Measurements from ENCODE around the gene GOLGA2.

The GOLGA2 gene

DNA sequence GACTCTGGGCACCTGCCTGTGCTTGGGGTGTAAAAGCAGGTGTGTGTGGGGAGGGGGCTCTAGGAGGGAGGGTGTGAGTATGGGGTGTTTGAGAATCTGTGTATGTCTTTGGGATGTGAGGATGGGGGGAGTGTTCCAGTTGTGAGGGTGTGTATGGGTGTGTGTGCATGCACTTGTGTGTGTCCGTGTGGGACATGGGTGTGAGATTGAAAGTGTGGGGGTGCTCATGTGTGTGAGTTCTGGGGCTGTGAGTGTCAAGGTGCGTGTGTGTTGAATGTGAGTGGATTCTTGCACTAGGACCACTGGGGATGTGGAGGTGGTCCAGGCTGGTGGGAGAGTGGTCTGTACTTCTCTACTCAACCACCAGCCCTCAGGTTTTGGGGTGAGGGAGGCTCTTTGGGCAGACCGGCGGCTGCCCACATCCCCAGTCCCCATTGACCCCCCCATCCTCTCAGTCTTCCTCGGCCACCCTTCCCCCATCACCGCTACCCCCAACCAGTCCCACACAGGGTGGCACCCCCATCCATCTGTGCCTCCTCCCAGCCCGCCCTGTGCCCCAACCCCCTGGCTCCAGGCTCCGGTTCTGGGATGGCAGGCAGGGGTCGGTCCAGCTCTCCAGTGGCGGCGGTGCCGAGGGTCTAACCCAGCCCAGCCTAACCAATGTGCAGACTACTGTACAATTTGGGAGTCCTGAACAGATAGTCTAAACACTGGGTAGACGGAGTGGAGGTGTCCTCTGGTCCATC lies 31.5 kb downstream of the GOLGA2 start:
- peak overlapping the region; percentile 60 for H2AK5ac ChIP-seq (ENCODE audit: low read depth, low read length)
- H2BK5ac ChIP-seq (ENCODE audit: low read length), result no peak overlapping the region
- H3K23ac ChIP-seq (ENCODE audit: low read depth, low read length, poor library complexity), result peak overlapping the region; percentile 75
- DNase-seq (ENCODE audit: low spot score), result no peak
- no peaks in the 10 kb centered on the region for H3K79me1 ChIP-seq (ENCODE audit: low read depth, low read length)
- no peak overlapping the region for H2BK12ac ChIP-seq (ENCODE audit: low read length)
- no peaks in the 10 kb centered on the region for H3K27me3 ChIP-seq (ENCODE audit: control insufficient read depth in 3 of 3, insufficient read depth in 3 of 3, low read depth in 1 of 3, low read length in 3 of 3)
- H3K18ac ChIP-seq (ENCODE audit: low read length), result peak overlapping the region; percentile 83
- H3K4me2 ChIP-seq (ENCODE audit: insufficient read depth, low read length, poor library complexity, severe bottlenecking), result no peak overlapping the region
- H3K36me3 ChIP-seq (replicated peaks in 1 of 2; ENCODE audit: control insufficient read depth in 2 of 2, insufficient read depth in 2 of 2, low read length in 2 of 2), result peaks cover 28 to 32% of the 10 kb centered on the region in 2 donors
- no peak overlapping the region for H2BK120ac ChIP-seq (ENCODE audit: low read depth, low read length)
- H3K27ac ChIP-seq (replicated peaks; ENCODE audit: low read length), result no peak overlapping the region
- H4K8ac ChIP-seq (ENCODE audit: low read depth, low read length), result no peak overlapping the region
- no peak overlapping the region for H2BK15ac ChIP-seq (ENCODE audit: low read length)
- peak overlapping the region; percentile 67 for H2AFZ ChIP-seq (ENCODE audit: low read length)
- WGBS, 2 donors (ENCODE audit: extremely low coverage in 2 of 2, insufficient read length in 2 of 2, insufficient replicate concordance in 1 of 2), result no CpG with 5 or more reads among the region's 13 CpGs
- H3K4me1 ChIP-seq (ENCODE audit: control insufficient read depth in 2 of 2, insufficient read depth in 1 of 2, low read depth in 1 of 2, low read length in 2 of 2), result peaks cover 15 to 25% of the 10 kb centered on the region in 2 donors
- H3K4ac ChIP-seq (ENCODE audit: low read length), result no peak overlapping the region
- no peak overlapping the region for H3K14ac ChIP-seq (ENCODE audit: low read length)
- H3K4me3 ChIP-seq (ENCODE audit: low read length in 2 of 2), result peak overlapping the region in 1 of 2 donors; percentile 5
- peaks cover 0 to 1% of the 10 kb centered on the region in 2 donors for H3K9me3 ChIP-seq (replicated peaks in 1 of 2; ENCODE audit: control insufficient read depth in 2 of 2, insufficient read depth in 1 of 2, low read depth in 1 of 2, low read length in 2 of 2)
- H3K9ac ChIP-seq (ENCODE audit: low read depth, low read length, poor library complexity), result peak overlapping the region; percentile 63
- no peak overlapping the region for H4K91ac ChIP-seq (ENCODE audit: low read depth, low read length, poor library complexity)

GRCh38 chr9:128243215-128244018 lies 32.4 kb downstream of the GOLGA2 start:
- WGBS, 2 donors (ENCODE audit: extremely low coverage in 2 of 2, insufficient read length in 2 of 2, insufficient replicate concordance in 1 of 2), result no CpG with 5 or more reads among the region's 13 CpGs
- no peak for DNase-seq (ENCODE audit: low spot score)
- no peak overlapping the region for H2AFZ ChIP-seq (ENCODE audit: low read length)
- no peak overlapping the region for H3K14ac ChIP-seq (ENCODE audit: low read length)
- peaks cover 29 to 33% of the 10 kb centered on the region in 2 donors for H3K36me3 ChIP-seq (replicated peaks in 1 of 2; ENCODE audit: control insufficient read depth in 2 of 2, insufficient read depth in 2 of 2, low read length in 2 of 2)
- no peak overlapping the region for H2BK120ac ChIP-seq (ENCODE audit: low read depth, low read length)
- no peaks in the 10 kb centered on the region for H3K9me3 ChIP-seq (replicated peaks in 1 of 2; ENCODE audit: control insufficient read depth in 2 of 2, insufficient read depth in 1 of 2, low read depth in 1 of 2, low read length in 2 of 2)
- H4K8ac ChIP-seq (ENCODE audit: low read depth, low read length), result no peak overlapping the region
- peak overlapping the region; percentile 43 for H2AK5ac ChIP-seq (ENCODE audit: low read depth, low read length)
- no peaks in the 10 kb centered on the region for H3K79me1 ChIP-seq (ENCODE audit: low read depth, low read length)
- H3K4ac ChIP-seq (ENCODE audit: low read length), result no peak overlapping the region
- no peak overlapping the region for H3K27ac ChIP-seq (replicated peaks; ENCODE audit: low read length)
- H3K18ac ChIP-seq (ENCODE audit: low read length), result peak overlapping the region; percentile 64
- H3K27me3 ChIP-seq (ENCODE audit: control insufficient read depth in 3 of 3, insufficient read depth in 3 of 3, low read depth in 1 of 3, low read length in 3 of 3), result no peaks in the 10 kb centered on the region
- no peak overlapping the region for H3K4me3 ChIP-seq (ENCODE audit: low read length in 2 of 2)
- H3K4me1 ChIP-seq (ENCODE audit: control insufficient read depth in 2 of 2, insufficient read depth in 1 of 2, low read depth in 1 of 2, low read length in 2 of 2), result peaks cover 15 to 25% of the 10 kb centered on the region in 2 donors
- H2BK15ac ChIP-seq (ENCODE audit: low read length), result no peak overlapping the region
- H4K91ac ChIP-seq (ENCODE audit: low read depth, low read length, poor library complexity), result no peak overlapping the region
- no peak overlapping the region for H3K9ac ChIP-seq (ENCODE audit: low read depth, low read length, poor library complexity)
- no peak overlapping the region for H3K23ac ChIP-seq (ENCODE audit: low read depth, low read length, poor library complexity)
- H2BK12ac ChIP-seq (ENCODE audit: low read length), result no peak overlapping the region
- H3K4me2 ChIP-seq (ENCODE audit: insufficient read depth, low read length, poor library complexity, severe bottlenecking), result no peak overlapping the region
- no peak overlapping the region for H2BK5ac ChIP-seq (ENCODE audit: low read length)

DNA sequence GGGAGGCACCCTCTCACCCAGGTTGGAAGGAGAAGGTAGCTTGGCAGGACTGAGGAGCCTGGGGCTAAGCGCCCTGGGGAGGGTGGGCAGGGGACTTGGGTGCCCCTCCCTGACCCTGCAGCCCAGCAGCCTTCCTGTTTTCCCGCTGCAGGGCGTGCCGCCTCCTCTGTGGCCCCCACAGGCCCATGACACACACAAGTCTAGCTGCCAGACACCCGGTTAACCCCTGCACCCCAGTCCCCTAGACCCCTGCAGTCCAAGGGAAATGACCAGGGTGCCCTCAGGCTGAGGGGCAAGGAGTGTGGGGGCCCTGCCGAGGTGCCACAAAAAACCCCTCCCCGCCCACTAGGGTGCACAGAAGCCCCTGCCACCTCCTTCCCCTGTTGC lies 33.0 kb downstream of the GOLGA2 start:
- H2AK5ac ChIP-seq (ENCODE audit: low read depth, low read length), result no peak overlapping the region
- peaks cover 26 to 30% of the 10 kb centered on the region in 2 donors for H3K36me3 ChIP-seq (replicated peaks in 1 of 2; ENCODE audit: control insufficient read depth in 2 of 2, insufficient read depth in 2 of 2, low read length in 2 of 2)
- H3K4me3 ChIP-seq (ENCODE audit: low read length in 2 of 2), result no peak overlapping the region
- no peak for DNase-seq (ENCODE audit: low spot score)
- no peak overlapping the region for H3K14ac ChIP-seq (ENCODE audit: low read length)
- H3K79me1 ChIP-seq (ENCODE audit: low read depth, low read length), result no peaks in the 10 kb centered on the region
- no peaks in the 10 kb centered on the region for H3K9me3 ChIP-seq (replicated peaks in 1 of 2; ENCODE audit: control insufficient read depth in 2 of 2, insufficient read depth in 1 of 2, low read depth in 1 of 2, low read length in 2 of 2)
- H3K18ac ChIP-seq (ENCODE audit: low read length), result no peak overlapping the region
- no CpG with 5 or more reads among the region's 7 CpGs for WGBS, 2 donors (ENCODE audit: extremely low coverage in 2 of 2, insufficient read length in 2 of 2, insufficient replicate concordance in 1 of 2)
- no peak overlapping the region for H3K4me2 ChIP-seq (ENCODE audit: insufficient read depth, low read length, poor library complexity, severe bottlenecking)
- no peak overlapping the region for H2BK5ac ChIP-seq (ENCODE audit: low read length)
- H2BK120ac ChIP-seq (ENCODE audit: low read depth, low read length), result no peak overlapping the region
- H2BK12ac ChIP-seq (ENCODE audit: low read length), result no peak overlapping the region
- H2BK15ac ChIP-seq (ENCODE audit: low read length), result no peak overlapping the region
- peaks cover 15 to 25% of the 10 kb centered on the region in 2 donors for H3K4me1 ChIP-seq (ENCODE audit: control insufficient read depth in 2 of 2, insufficient read depth in 1 of 2, low read depth in 1 of 2, low read length in 2 of 2)
- H3K4ac ChIP-seq (ENCODE audit: low read length), result no peak overlapping the region
- no peak overlapping the region for H3K27ac ChIP-seq (replicated peaks; ENCODE audit: low read length)
- no peak overlapping the region for H3K9ac ChIP-seq (ENCODE audit: low read depth, low read length, poor library complexity)
- no peak overlapping the region for H2AFZ ChIP-seq (ENCODE audit: low read length)
- no peak overlapping the region for H4K91ac ChIP-seq (ENCODE audit: low read depth, low read length, poor library complexity)
- H4K8ac ChIP-seq (ENCODE audit: low read depth, low read length), result no peak overlapping the region
- no peak overlapping the region for H3K23ac ChIP-seq (ENCODE audit: low read depth, low read length, poor library complexity)
- H3K27me3 ChIP-seq (ENCODE audit: control insufficient read depth in 3 of 3, insufficient read depth in 3 of 3, low read depth in 1 of 3, low read length in 3 of 3), result no peaks in the 10 kb centered on the region

GRCh38 chr9:128242124-128242523 lies 33.7 kb downstream of the GOLGA2 start:
- no peak overlapping the region for H3K4me2 ChIP-seq (ENCODE audit: insufficient read depth, low read length, poor library complexity, severe bottlenecking)
- H2BK12ac ChIP-seq (ENCODE audit: low read length), result no peak overlapping the region
- no peaks in the 10 kb centered on the region for H3K79me1 ChIP-seq (ENCODE audit: low read depth, low read length)
- no peak overlapping the region for H3K9ac ChIP-seq (ENCODE audit: low read depth, low read length, poor library complexity)
- H2BK120ac ChIP-seq (ENCODE audit: low read depth, low read length), result no peak overlapping the region
- H3K4me3 ChIP-seq (ENCODE audit: low read length in 2 of 2), result no peak overlapping the region
- no peak overlapping the region for H3K27ac ChIP-seq (replicated peaks; ENCODE audit: low read length)
- H3K36me3 ChIP-seq (replicated peaks in 1 of 2; ENCODE audit: control insufficient read depth in 2 of 2, insufficient read depth in 2 of 2, low read length in 2 of 2), result peaks cover 24 to 28% of the 10 kb centered on the region in 2 donors
- no peak overlapping the region for H4K91ac ChIP-seq (ENCODE audit: low read depth, low read length, poor library complexity)
- no peak overlapping the region for H2BK15ac ChIP-seq (ENCODE audit: low read length)
- no peaks in the 10 kb centered on the region for H3K9me3 ChIP-seq (replicated peaks in 1 of 2; ENCODE audit: control insufficient read depth in 2 of 2, insufficient read depth in 1 of 2, low read depth in 1 of 2, low read length in 2 of 2)
- H3K14ac ChIP-seq (ENCODE audit: low read length), result no peak overlapping the region
- no peak overlapping the region for H2BK5ac ChIP-seq (ENCODE audit: low read length)
- H2AK5ac ChIP-seq (ENCODE audit: low read depth, low read length), result no peak overlapping the region
- H3K23ac ChIP-seq (ENCODE audit: low read depth, low read length, poor library complexity), result no peak overlapping the region
- no peak overlapping the region for H3K4ac ChIP-seq (ENCODE audit: low read length)
- no peaks in the 10 kb centered on the region for H3K27me3 ChIP-seq (ENCODE audit: control insufficient read depth in 3 of 3, insufficient read depth in 3 of 3, low read depth in 1 of 3, low read length in 3 of 3)
- H3K4me1 ChIP-seq (ENCODE audit: control insufficient read depth in 2 of 2, insufficient read depth in 1 of 2, low read depth in 1 of 2, low read length in 2 of 2), result peaks cover 15 to 25% of the 10 kb centered on the region in 2 donors
- no peak overlapping the region for H3K18ac ChIP-seq (ENCODE audit: low read length)
- DNase-seq (ENCODE audit: low spot score), result no peak
- no peak overlapping the region for H4K8ac ChIP-seq (ENCODE audit: low read depth, low read length)
- WGBS, 2 donors (ENCODE audit: extremely low coverage in 2 of 2, insufficient read length in 2 of 2, insufficient replicate concordance in 1 of 2), result no CpG with 5 or more reads among the region's 4 CpGs
- no peak overlapping the region for H2AFZ ChIP-seq (ENCODE audit: low read length)

All from neuronal stem cell (in vitro differentiated cells).